GM12872 (cell line): ENCODE data around the gene PPFIA4.

Source experiments
- TF ChIP-seq, protein P1 (sequence below): IDR thresholded peaks from 3 replicates; pipeline ENCODE4 v1.5.1; 2011; ENCODE audit warnings: low read depth, mild to moderate bottlenecking, low read length, moderate library complexity; ENCODE audit not compliant: insufficient read depth

PPFIA4 gene

DNA sequence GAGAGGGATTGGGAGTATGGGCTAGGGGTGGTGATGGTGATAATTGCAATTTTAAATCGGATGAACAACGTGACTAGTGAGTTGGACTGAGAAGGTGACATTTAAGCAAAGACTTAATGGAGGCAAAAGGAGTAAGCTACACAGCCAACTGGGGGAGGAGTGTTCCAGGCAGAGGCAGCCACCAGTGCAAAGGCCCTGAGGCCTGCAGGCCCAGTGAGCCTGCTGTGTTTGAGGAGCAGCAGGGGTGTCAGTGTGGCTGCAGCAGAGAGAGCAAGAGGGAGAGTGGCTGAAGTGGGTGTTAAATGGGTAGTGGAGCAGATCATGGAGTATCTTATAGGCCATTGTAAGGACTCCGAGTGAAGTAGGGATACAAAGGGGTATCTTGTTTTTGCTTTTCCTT is 40.7 kb downstream of the PPFIA4 start:
- TF ChIP-seq, protein P1, sequence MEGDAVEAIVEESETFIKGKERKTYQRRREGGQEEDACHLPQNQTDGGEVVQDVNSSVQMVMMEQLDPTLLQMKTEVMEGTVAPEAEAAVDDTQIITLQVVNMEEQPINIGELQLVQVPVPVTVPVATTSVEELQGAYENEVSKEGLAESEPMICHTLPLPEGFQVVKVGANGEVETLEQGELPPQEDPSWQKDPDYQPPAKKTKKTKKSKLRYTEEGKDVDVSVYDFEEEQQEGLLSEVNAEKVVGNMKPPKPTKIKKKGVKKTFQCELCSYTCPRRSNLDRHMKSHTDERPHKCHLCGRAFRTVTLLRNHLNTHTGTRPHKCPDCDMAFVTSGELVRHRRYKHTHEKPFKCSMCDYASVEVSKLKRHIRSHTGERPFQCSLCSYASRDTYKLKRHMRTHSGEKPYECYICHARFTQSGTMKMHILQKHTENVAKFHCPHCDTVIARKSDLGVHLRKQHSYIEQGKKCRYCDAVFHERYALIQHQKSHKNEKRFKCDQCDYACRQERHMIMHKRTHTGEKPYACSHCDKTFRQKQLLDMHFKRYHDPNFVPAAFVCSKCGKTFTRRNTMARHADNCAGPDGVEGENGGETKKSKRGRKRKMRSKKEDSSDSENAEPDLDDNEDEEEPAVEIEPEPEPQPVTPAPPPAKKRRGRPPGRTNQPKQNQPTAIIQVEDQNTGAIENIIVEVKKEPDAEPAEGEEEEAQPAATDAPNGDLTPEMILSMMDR: no peak

- TF ChIP-seq, protein P1: no peak
Observed at GRCh38 chr1:203069030-203069747, 42.9 kb downstream of the PPFIA4 start.

GRCh38 chr1:203072002-203072602 is 45.8 kb downstream of the PPFIA4 start:
- TF ChIP-seq, protein P1: no peak

- TF ChIP-seq, protein P1: no peak
Observed at GRCh38 chr1:203072911-203073310, 46.6 kb downstream of the PPFIA4 start.

DNA sequence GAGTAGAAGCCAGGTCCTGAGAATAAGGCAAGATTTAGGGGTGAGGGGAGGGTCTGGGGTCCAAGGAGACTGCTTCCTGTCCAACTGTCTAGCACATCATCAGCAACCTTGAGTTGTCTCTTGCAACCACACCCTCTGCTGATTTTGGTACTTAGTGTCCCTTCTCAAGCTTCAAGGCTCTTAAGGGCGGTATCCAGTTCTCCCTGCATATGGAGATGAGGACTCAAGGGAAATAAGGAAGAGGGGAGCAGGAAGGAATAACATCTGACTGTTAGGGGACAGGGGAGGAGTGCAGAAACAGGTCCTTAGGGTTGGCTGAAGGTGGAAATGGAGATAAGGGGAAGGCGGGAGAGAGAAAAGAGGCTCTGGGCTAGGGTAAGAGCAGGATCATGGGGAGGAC is 47.2 kb downstream of the PPFIA4 start:
- TF ChIP-seq, protein P1: no peak

DNA sequence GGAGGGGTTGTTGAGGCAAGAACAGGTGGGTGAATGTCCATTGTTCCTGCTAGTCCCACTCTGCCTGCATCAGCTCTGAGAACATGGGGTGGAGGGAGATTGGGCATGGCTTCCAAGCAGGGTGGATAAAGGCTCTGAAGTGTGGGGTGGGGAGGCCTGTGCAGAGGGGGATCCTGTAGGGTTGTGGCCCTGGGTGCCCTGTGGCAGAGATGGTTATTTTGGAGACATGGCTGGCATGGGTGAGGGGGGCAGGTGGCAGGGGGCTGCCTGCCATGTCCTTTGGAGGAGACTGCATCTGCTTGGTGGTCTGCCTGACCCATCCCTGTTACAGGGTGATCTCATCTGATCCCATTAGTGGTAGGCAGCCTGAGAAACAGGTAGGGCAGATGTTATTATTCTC is 48.3 kb downstream of the PPFIA4 start:
- TF ChIP-seq, protein P1: no peak

DNA sequence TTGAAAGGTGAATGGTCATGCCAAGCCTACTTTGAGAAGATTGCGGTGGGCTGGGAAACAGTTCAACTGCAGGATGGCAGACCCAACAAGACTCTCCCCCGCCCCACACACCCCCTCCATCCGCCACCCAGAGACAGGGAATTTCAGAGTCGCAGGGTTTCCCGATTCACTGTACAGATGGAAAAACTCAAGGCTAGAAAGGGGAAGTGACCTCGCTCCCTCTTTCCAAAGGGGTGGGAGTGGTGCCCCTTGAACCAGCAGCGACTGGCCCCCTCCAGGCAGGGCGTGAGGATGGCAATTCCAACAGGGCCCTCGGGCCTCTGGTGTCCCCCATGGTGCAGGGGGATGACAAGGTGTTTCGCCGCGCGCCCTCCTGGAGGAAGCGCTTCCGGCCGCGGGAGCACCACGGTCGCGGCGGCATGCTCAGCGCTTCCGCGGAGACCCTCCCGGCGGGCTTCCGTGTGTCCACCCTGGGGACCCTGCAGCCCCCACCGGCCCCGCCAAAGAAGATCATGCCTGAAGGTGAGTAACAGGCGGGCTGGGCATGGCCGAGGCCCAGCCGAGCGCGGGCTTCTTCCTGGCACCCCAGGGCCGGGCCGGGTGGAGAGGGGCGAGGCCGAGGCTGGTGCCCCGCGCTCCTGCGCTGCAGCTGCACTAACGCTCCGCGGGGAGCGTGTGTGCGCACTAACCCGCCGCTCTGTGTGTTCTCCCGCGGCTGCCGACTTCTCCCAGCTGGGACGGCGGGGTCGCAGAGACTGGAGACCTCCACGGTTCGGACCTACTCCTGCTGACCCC is 49.1 kb downstream of the PPFIA4 start:
- TF ChIP-seq, protein P1: no peak
